Renal cortex interstitium (tissue), 11 donors: ENCODE results near the gene BLNK. TPM values are rescaled to one million over a fixed set of nuclear protein-coding genes. Genes with fewer than 3 reads are reported as not detected.
"Not testable (repeated sequence)": the region's sequence is repeated elsewhere in the genome, so short reads cannot be mapped to it uniquely, and the experiment has no call there.

Experiments used
- DNase-seq, 11 donors: peaks; one replicate each; pipeline ENCODE4 v3.0.0-alpha.2; 2013; ENCODE audit warnings: low read depth in 9 of 11, low spot score in 4 of 11; ENCODE audit errors: extremely low read depth in 1 of 11
- polyA plus RNA-seq, 3 donors: library from polyadenylated mRNA; unstranded; fragments of 120-200 nt; gene quantifications; one replicate each; pipeline ENCODE4 v1.2.1, GENCODE V29; 2013; ENCODE audit not compliant: insufficient read length in 3 of 3

Gene BLNK
- polyA plus RNA-seq, 3 donors, result 33.5 to 42.0 (median 36.3) TPM

DNA sequence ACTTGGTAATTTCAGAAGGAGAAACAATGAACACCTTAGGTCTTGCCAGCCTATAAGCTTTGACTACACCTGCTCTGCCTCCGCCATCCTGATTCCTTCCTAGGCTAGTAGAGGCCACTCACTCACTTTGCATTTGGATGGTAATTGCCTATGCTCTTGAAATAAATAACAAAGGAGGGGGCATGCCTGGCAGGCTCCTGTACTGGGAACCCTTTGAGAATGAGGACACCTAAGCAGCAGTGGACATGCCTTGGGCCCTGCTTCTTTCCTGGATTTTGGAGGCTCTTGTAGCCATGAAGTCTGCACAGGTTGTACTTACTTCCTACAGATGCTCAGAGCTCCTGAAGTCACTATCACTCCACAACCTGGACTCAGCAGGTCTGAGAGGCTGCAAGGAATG is 65.8 kb downstream of the BLNK start:
- no peak for DNase-seq

DNA sequence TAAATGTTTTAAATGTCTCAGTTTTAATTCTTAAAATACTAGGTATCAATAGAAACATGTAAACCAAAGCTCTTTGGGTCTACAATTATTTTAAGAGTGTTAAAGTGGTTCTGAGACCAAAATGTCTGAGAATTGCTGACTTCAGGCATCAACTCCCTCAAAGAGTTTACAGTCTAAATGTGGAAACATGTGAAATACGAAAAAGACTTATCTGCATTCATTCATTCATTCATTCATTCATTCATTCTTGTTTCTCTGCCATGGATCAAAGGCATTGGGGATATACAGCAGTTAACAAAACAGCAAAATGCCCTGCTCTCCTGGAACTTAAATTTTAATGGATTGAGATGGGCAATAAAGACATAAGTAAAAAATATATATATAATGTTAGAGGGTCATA is 69.8 kb downstream of the BLNK start:
- no peak for DNase-seq

DNA sequence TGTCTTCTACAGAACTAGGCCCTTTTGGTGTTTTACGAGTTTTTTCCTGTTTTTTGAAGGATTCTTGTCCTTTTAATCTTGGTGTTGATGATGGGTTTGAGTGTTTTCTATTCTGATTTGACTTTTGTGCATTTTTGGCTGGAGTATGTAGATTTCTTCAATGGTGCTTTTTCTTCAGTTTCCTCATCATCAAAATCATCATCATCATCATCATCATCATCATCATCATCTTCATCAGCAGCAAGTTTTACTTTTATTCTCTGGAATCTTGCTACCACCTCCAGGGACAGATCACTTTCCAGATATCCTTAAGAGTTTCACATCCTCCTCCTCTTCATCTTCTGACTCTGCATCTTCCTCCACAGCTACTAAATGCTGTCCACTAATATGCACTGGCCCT is 81.9 kb downstream of the BLNK start:
- DNase-seq, result not testable (repeated sequence)

DNA sequence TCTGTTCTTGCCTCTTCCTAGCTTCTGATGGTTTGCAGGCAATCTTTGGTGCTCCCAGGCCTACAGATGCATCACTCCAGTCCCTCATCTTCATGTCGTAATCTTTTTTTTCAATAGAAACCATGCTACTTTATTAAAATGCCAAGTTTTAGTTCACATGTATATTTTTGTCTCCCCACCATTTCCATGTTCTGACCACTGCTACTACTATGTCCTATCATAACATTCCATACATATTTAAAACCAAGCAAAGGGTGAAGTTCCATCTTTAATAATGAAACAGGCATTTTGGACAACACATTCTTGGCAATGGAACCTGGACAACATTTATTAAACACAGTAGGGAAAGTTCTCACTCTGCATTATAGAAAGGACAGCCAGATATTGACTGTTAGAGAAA is 82.5 kb downstream of the BLNK start:
- DNase-seq, result no peak

DNA sequence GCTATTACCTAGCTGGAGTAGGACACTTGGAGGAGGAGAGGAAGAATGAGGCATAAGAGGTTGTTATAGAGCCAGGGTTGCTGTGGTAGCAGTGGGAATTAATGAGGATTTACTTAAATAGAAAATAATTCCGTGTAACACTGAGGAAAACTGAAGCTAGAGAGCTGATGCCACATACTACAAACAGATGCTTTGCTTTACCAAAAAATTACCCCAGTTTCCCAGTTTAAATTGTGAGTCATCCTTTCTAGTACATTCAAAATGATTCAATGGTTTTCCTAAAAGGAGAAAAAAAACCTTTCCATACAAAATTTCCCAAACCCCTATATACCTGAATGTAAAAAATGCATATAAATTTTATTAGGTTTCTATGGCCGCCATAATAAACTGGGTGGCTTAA is 82.9 kb downstream of the BLNK start:
- DNase-seq, result no peak

DNA sequence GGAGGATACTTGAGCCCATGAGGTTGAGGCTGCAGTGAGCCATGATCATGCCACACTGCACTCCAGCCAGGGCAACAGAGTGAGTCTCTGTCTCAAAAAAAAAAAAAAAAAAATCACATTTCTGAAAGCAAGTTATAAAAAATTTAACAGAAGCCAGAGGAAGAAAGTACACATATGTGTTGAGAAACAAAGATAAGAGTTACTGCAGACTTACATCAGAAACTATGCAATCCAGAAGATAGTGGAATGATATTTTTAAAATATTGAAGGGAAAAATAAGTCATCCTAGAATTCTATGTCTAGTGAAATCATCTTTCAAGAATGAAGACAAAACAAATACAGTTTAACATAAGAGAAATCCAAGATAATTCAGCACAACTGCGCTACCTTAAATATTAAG is 94.4 kb downstream of the BLNK start:
- DNase-seq, result no peak

DNA sequence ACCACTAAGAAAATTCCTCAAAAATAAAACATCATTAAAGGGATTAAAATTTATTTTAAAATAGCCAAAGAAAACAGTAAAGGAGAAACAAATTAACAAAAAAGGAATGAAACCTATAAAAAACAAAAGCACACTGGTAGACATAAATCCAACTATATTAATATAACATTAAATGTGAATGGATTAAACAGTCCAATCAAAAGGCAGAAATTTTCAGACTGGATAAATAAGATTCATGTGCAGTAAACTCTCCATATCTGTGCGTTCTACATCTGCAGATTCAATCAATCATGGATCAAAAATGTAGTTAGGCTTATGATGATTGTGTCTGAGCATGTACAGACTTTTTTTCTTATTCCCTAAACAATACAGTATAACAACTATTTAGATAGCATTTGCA is 98.7 kb downstream of the BLNK start:
- no peak for DNase-seq

DNA sequence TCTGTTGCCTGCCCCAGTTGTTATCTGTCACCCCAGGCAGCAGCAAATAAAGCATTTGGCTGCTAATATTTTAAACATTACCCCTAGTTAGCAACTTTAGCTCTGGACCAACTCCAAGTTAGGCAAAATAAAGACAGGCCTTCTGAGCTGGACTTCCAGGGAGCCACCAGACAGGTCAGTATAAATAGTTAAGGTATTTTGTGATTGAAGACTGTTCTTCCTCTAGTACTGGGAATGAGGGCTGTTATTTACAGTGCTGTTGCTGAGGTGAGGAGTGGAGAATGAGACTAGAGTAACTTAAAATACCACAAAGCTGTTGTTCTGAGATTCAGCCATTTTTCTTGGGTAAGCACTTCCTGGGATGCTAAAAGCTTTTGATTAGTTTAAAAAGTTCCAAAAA is 101.1 kb downstream of the BLNK start:
- no peak for DNase-seq

DNA sequence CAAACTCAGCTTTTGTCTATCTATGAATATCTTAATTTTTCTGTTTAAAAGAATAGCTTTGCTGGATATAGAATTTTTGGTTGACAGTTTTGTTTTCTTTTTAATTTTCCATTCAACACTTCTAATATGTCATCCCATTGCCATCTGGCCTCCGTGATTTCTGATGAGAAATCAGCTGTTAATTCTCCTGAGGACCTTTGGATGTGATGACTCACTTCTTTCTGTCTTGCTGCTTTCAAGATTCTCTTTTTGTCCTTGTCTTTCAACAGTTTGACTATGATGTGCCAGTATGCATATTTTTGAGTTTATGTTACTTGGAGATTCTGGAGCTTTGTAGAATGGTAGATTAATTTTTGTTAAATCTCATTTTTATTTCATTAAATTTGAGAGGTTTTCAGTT is 102.8 kb downstream of the BLNK start:
- DNase-seq, result no peak

DNA sequence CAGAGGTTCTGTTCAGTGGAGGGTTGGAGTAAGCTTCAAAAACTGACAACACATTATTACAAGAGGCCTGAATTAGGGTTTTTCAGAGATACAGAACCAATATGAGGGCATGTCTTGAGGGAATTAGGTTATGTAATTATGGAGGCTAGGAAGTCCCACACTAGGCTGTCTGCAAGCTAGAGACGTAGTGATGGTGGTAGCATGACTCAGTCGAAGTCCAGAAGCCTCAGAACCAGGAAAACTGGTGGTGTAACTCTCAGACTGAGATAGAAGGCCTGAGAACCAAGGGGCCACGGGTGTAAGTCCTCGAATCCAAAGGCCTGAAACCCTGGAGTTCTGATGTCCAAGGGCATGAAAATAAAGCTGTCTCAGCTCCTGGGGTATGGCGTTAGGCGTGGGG is 105.6 kb downstream of the BLNK start:
- DNase-seq, result no peak

DNA sequence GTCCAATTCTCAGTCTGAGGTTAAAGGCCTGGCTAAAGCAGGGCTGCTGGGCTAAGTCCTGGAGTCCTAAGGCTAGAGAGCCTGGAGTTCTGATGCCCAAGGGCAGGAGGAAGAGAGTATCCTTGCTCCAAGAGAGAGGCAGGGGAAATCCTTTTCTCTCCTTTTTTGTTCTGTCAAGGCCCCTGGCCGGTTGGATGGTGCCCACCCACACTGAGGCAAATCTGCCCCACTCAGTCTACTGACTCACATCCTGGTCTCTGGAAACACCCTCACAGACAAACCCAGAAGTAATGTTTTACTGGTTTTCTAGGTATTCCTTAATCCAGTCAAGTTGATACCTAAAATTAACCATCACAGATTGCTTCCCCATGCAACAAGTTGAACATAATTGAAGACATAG is 118.3 kb downstream of the BLNK start:
- no peak for DNase-seq

DNA sequence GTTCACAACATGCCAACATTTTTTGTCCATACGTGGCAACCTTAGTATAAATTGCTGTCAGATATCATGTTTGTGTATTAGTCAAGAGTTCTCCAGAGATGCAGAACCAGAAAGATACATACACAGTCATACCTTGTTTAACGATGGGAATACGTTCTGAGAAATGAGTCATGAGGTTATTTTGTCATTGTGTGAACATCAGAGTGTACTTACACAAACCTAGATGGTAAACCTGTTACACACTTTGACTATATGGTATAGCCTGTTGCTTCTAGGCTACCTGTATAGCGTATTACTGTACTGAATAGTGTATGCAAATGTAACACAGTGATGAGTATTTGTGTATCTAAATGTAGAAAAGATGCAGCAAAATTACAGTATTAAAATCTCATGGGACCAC is 118.9 kb downstream of the BLNK start:
- no peak for DNase-seq

Other genes starting within 250 kb of the BLNK start
- gene CCNJ, start 228.0 kb downstream of the BLNK start, polyA plus RNA-seq, result 10 to 100 TPM; 14.7 to 17.7 (median 17.0) TPM
- gene ZNF518A, start 141.3 kb downstream of the BLNK start, polyA plus RNA-seq, result 10 to 100 TPM; 34.3 to 51.3 (median 48.0) TPM
- gene DNTT, start 32.9 kb upstream of the BLNK start, polyA plus RNA-seq, result under 1 TPM; 0.09 to 0.22 (median 0.20) TPM
- gene OPALIN, start 87.4 kb upstream of the BLNK start, polyA plus RNA-seq, result not detected
- under 1 TPM; 0.69 to 0.95 (median 0.79) TPM for gene TLL2, start 242.4 kb upstream of the BLNK start, polyA plus RNA-seq